ENCODE data around the gene NUTM2A. TPM values are rescaled to one million over a fixed set of nuclear protein-coding genes. Genes with fewer than 3 reads are reported as not detected.
"Not testable (repeated sequence)": the region's sequence is repeated elsewhere in the genome, so short reads cannot be mapped to it uniquely, and the experiment has no call there.

The NUTM2A gene, protein sequence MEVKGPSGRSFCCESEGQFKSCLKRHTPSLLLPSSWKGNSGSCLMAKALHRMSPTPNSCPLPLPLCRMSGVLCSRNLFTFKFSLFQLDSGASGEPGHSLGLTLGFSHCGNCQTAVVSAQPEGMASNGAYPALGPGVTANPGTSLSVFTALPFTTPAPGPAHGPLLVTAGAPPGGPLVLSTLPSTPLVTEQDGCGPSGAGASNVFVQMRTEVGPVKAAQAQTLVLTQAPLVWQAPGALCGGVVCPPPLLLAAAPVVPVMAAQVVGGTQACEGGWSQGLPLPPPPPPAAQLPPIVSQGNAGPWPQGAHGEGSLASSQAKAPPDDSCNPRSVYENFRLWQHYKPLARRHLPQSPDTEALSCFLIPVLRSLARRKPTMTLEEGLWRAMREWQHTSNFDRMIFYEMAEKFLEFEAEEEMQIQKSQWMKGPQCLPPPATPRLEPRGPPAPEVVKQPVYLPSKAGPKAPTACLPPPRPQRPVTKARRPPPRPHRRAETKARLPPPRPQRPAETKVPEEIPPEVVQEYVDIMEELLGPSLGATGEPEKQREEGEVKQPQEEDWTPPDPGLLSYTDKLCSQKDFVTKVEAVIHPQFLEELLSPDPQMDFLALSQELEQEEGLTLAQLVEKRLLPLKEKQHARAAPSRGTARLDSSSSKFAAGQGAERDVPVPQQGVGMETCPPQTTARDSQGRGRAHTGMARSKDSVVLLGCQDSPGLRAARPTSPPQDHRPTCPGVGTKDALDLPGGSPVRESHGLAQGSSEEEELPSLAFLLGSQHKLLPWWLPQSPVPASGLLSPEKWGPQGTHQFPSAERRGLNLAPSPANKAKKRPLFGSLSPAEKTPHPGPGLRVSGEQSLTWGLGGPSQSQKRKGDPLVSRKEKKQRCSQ
- polyA plus RNA-seq (2013, experiment 1 of 2): 0.43 TPM
- 0.33 TPM for polyA plus RNA-seq (2013, experiment 2 of 2)

DNA sequence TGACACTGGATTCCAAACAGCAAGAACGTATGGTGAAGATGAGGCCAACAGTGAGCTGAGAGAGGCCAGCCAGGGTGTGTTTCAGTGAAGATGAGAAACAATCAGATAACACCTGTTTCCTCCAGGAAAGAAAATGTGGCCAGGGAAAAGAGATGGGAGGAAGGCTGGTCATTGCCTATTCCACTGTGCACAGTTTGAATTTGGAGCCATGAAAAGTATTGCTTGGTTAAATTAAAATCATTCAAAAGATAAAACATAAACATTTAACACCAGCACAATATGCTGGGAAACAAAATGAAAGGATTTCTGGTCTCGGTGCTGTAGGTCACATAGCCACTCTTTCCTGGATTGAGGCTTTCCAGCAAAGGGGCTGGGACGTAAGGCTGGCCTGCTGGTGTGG lies at the start of gene NUTM2A:
Gene NUTM2A (plus strand): TSS at position 301 of the 400 bp plus-strand sequence. CDS start 383 bp downstream, outside the sequence.
- not testable (repeated sequence) for H3K79me1 ChIP-seq (replicated peaks; ENCODE audit: low read length, poor library complexity, severe bottlenecking); H2AK5ac ChIP-seq (ENCODE audit: low read length, severe bottlenecking); H2BK15ac ChIP-seq (ENCODE audit: low read depth, poor library complexity, severe bottlenecking); H3K9me3 ChIP-seq (ENCODE audit: control insufficient read depth, low read length); H2AFZ ChIP-seq (ENCODE audit: low read depth, low read length); H2BK120ac ChIP-seq (ENCODE audit: low read depth, low read length); H3K4me2 ChIP-seq (ENCODE audit: low read length, poor library complexity, severe bottlenecking); H4K8ac ChIP-seq (ENCODE audit: low read length); H3K4ac ChIP-seq (ENCODE audit: low read depth in 1 of 2, low read length in 2 of 2); H3K18ac ChIP-seq (ENCODE audit: low read depth in 1 of 2, low read length in 2 of 2); H3K4me1 ChIP-seq (ENCODE audit: control insufficient read depth, insufficient read depth, low read depth, low read length); DNase-seq; H3K9ac ChIP-seq (ENCODE audit: low read length); H2BK12ac ChIP-seq (ENCODE audit: low read length in 2 of 2); H3K36me3 ChIP-seq (ENCODE audit: control insufficient read depth in 1 of 2, insufficient read depth in 2 of 2, low read depth in 1 of 2, low read length in 2 of 2); H3K27ac ChIP-seq (ENCODE audit: low read length, poor library complexity, severe bottlenecking); H2BK5ac ChIP-seq (ENCODE audit: low read depth, low read length, poor library complexity, severe bottlenecking); H4K91ac ChIP-seq (ENCODE audit: low read length); H3K27me3 ChIP-seq (ENCODE audit: control insufficient read depth in 1 of 2, insufficient read depth in 1 of 2, low read length in 2 of 2); H3K14ac ChIP-seq (ENCODE audit: low read length in 2 of 2); H3K4me3 ChIP-seq (ENCODE audit: insufficient read depth in 1 of 2, low read depth in 1 of 2, low read length in 2 of 2); H3K23ac ChIP-seq (ENCODE audit: low read length in 2 of 2)
- WGBS: no CpG with 5 or more reads among the region's 3 CpGs

DNA sequence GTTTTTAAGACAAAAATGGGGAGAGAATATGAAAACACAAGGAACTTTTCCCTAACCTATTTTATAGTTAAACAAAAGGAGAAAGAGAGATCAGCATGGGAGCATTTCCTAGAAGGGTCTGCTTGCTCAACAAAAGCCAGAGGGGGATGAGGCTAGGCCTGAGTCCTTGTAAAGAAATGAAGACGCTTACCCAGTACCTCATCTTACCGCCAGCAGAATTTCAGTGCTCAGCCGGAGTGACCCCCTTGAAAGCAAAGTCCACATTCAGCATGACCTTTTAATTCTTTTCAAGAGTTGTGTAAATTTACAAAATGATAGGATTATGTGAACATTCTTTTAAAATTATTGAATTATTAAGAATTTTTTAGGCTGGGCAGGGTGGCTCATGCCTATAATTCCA lies 47.7 kb upstream of the NUTM2A start:
- H3K27me3 ChIP-seq (ENCODE audit: control insufficient read depth in 1 of 2, insufficient read depth in 1 of 2, low read length in 2 of 2); H3K27ac ChIP-seq (ENCODE audit: low read length, poor library complexity, severe bottlenecking); H2BK120ac ChIP-seq (ENCODE audit: low read depth, low read length); H4K91ac ChIP-seq (ENCODE audit: low read length); H3K4me2 ChIP-seq (ENCODE audit: low read length, poor library complexity, severe bottlenecking); H3K4me1 ChIP-seq (ENCODE audit: control insufficient read depth, insufficient read depth, low read depth, low read length); H2BK5ac ChIP-seq (ENCODE audit: low read depth, low read length, poor library complexity, severe bottlenecking); H3K23ac ChIP-seq (ENCODE audit: low read length in 2 of 2); H3K4ac ChIP-seq (ENCODE audit: low read depth in 1 of 2, low read length in 2 of 2); H2BK12ac ChIP-seq (ENCODE audit: low read length in 2 of 2); H3K18ac ChIP-seq (ENCODE audit: low read depth in 1 of 2, low read length in 2 of 2); H2BK15ac ChIP-seq (ENCODE audit: low read depth, poor library complexity, severe bottlenecking); H3K9ac ChIP-seq (ENCODE audit: low read length); H4K8ac ChIP-seq (ENCODE audit: low read length); H3K14ac ChIP-seq (ENCODE audit: low read length in 2 of 2); H3K79me1 ChIP-seq (replicated peaks; ENCODE audit: low read length, poor library complexity, severe bottlenecking); H2AK5ac ChIP-seq (ENCODE audit: low read length, severe bottlenecking); DNase-seq; H3K9me3 ChIP-seq (ENCODE audit: control insufficient read depth, low read length); H3K4me3 ChIP-seq (ENCODE audit: insufficient read depth in 1 of 2, low read depth in 1 of 2, low read length in 2 of 2); H2AFZ ChIP-seq (ENCODE audit: low read depth, low read length): not testable (repeated sequence)
- H3K36me3 ChIP-seq (ENCODE audit: control insufficient read depth in 1 of 2, insufficient read depth in 2 of 2, low read depth in 1 of 2, low read length in 2 of 2): peaks cover 0 to 14% of the 10 kb centered on the region in 2 experiments
- no CpG with 5 or more reads among the region's 3 CpGs for WGBS

DNA sequence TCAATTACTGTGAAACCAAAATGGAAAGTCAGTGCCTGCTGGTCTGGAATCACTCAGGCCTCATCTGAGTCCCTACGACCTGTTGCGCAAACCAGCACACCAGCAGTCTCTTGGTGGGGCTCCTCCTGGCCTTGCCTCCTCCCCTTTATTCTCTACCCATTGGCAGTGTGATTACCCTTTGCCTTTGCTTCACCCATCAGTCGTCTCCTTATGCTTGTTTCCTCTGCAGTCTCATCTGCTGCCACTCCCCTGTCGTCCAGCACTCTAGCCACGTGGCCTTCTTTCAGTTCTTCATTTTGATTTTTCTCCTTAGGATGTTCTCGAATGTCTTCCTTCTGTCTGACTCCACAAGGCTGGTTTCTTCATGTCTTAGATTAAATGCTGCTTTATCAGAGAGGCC lies 40.8 kb upstream of the NUTM2A start:
- H2BK120ac ChIP-seq (ENCODE audit: low read depth, low read length); H2BK12ac ChIP-seq (ENCODE audit: low read length in 2 of 2); H3K23ac ChIP-seq (ENCODE audit: low read length in 2 of 2); H3K9me3 ChIP-seq (ENCODE audit: control insufficient read depth, low read length); H3K4me1 ChIP-seq (ENCODE audit: control insufficient read depth, insufficient read depth, low read depth, low read length); H3K27me3 ChIP-seq (ENCODE audit: control insufficient read depth in 1 of 2, insufficient read depth in 1 of 2, low read length in 2 of 2); H2AFZ ChIP-seq (ENCODE audit: low read depth, low read length); H2AK5ac ChIP-seq (ENCODE audit: low read length, severe bottlenecking); DNase-seq; H3K18ac ChIP-seq (ENCODE audit: low read depth in 1 of 2, low read length in 2 of 2); H2BK15ac ChIP-seq (ENCODE audit: low read depth, poor library complexity, severe bottlenecking); H2BK5ac ChIP-seq (ENCODE audit: low read depth, low read length, poor library complexity, severe bottlenecking); H4K91ac ChIP-seq (ENCODE audit: low read length); H3K4me2 ChIP-seq (ENCODE audit: low read length, poor library complexity, severe bottlenecking); H3K4me3 ChIP-seq (ENCODE audit: insufficient read depth in 1 of 2, low read depth in 1 of 2, low read length in 2 of 2); H3K4ac ChIP-seq (ENCODE audit: low read depth in 1 of 2, low read length in 2 of 2); H3K9ac ChIP-seq (ENCODE audit: low read length); H4K8ac ChIP-seq (ENCODE audit: low read length); H3K79me1 ChIP-seq (replicated peaks; ENCODE audit: low read length, poor library complexity, severe bottlenecking); H3K14ac ChIP-seq (ENCODE audit: low read length in 2 of 2); H3K27ac ChIP-seq (ENCODE audit: low read length, poor library complexity, severe bottlenecking): not testable (repeated sequence)
- peaks cover 4 to 39% of the 10 kb centered on the region in 2 experiments for H3K36me3 ChIP-seq (ENCODE audit: control insufficient read depth in 1 of 2, insufficient read depth in 2 of 2, low read depth in 1 of 2, low read length in 2 of 2)
- 88% methylated on average over 5 of the region's 6 CpGs for WGBS

DNA sequence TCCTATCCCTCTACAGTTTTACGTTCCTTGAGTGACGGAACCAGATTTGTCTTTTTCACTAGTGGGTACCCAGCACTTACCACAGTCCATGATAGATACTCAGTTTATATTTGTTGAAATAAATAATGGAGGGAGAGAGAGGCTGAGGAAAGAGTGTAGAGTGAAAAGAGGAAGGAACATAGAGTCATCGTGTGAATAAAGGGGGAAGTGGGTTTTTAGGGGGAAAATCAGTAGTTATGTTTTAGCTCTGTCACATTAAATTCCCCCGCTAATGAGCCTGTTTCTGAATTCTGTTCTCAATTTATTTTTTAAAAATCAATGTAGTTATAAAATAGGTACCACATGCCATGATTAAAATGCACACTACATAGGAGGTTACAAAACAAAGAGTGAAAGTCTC lies 39.2 kb upstream of the NUTM2A start:
- not testable (repeated sequence) for H2BK12ac ChIP-seq (ENCODE audit: low read length in 2 of 2); H3K18ac ChIP-seq (ENCODE audit: low read depth in 1 of 2, low read length in 2 of 2); H4K8ac ChIP-seq (ENCODE audit: low read length); H2BK120ac ChIP-seq (ENCODE audit: low read depth, low read length); H3K27me3 ChIP-seq (ENCODE audit: control insufficient read depth in 1 of 2, insufficient read depth in 1 of 2, low read length in 2 of 2); H3K9me3 ChIP-seq (ENCODE audit: control insufficient read depth, low read length); H3K27ac ChIP-seq (ENCODE audit: low read length, poor library complexity, severe bottlenecking); H3K23ac ChIP-seq (ENCODE audit: low read length in 2 of 2); H2BK5ac ChIP-seq (ENCODE audit: low read depth, low read length, poor library complexity, severe bottlenecking); H3K4me3 ChIP-seq (ENCODE audit: insufficient read depth in 1 of 2, low read depth in 1 of 2, low read length in 2 of 2); DNase-seq; H3K79me1 ChIP-seq (replicated peaks; ENCODE audit: low read length, poor library complexity, severe bottlenecking); H4K91ac ChIP-seq (ENCODE audit: low read length); H3K4me1 ChIP-seq (ENCODE audit: control insufficient read depth, insufficient read depth, low read depth, low read length); H3K14ac ChIP-seq (ENCODE audit: low read length in 2 of 2); H3K9ac ChIP-seq (ENCODE audit: low read length); H2AFZ ChIP-seq (ENCODE audit: low read depth, low read length); H2AK5ac ChIP-seq (ENCODE audit: low read length, severe bottlenecking); H3K4me2 ChIP-seq (ENCODE audit: low read length, poor library complexity, severe bottlenecking); H2BK15ac ChIP-seq (ENCODE audit: low read depth, poor library complexity, severe bottlenecking); H3K4ac ChIP-seq (ENCODE audit: low read depth in 1 of 2, low read length in 2 of 2)
- WGBS: no CpG with 5 or more reads among the region's 4 CpGs
- peaks cover 4 to 39% of the 10 kb centered on the region in 2 experiments for H3K36me3 ChIP-seq (ENCODE audit: control insufficient read depth in 1 of 2, insufficient read depth in 2 of 2, low read depth in 1 of 2, low read length in 2 of 2)

Measured in mesenchymal stem cell (in vitro differentiated cells and primary cell).